HG03439 (cell line): ENCODE results near the gene RAD17.
"Not testable (repeated sequence)": the region's sequence is repeated elsewhere in the genome, so short reads cannot be mapped to it uniquely, and the experiment has no call there.

ENCODE experiments used
- ATAC-seq: cut with Tn5 transposase; IDR thresholded peaks from one replicate; pipeline ENCODE4 v1.9.1; 2021; ENCODE audit warnings: mild to moderate bottlenecking, moderate library complexity; ENCODE audit not compliant: unreplicated experiment

The RAD17 gene

GRCh38 chr5:69369340-69370121, at the start of gene RAD17, which contains the start of the genes AK6 and TAF9:
RAD17 (plus strand) TSS chr5:69369818; CDS start chr5:69372209, 2,391 bp downstream.
AK6 (minus strand) TSS chr5:69369520; CDS start chr5:69369490, 30 bp downstream.
TAF9 (minus strand) TSS chr5:69369520; CDS start chr5:69365737, 3,783 bp downstream.
- ATAC-seq, result peak; percentile 91

- no peak for ATAC-seq
Observed at GRCh38 chr5:69326365-69326764, 43.3 kb upstream of the RAD17 start.

GRCh38 chr5:69329905-69330489, 39.6 kb upstream of the RAD17 start:
- ATAC-seq, result no peak

GRCh38 chr5:69331528-69332445, 37.8 kb upstream of the RAD17 start:
- no peak for ATAC-seq

- ATAC-seq, result not testable (repeated sequence)
Observed at GRCh38 chr5:69333668-69334315, 35.8 kb upstream of the RAD17 start.

- ATAC-seq, result peak; percentile 42
Observed at GRCh38 chr5:69334793-69335268, 34.8 kb upstream of the RAD17 start.

- no peak for ATAC-seq
Observed at GRCh38 chr5:69335341-69335935, 34.2 kb upstream of the RAD17 start.

GRCh38 chr5:69341520-69342161, 28.0 kb upstream of the RAD17 start:
- no peak for ATAC-seq

GRCh38 chr5:69343083-69343482, 26.5 kb upstream of the RAD17 start:
- no peak for ATAC-seq

GRCh38 chr5:69350664-69351063, 19.0 kb upstream of the RAD17 start:
- ATAC-seq, result no peak

GRCh38 chr5:69359699-69360098, 9.9 kb upstream of the RAD17 start:
- no peak for ATAC-seq

GRCh38 chr5:69360442-69360841, 9.2 kb upstream of the RAD17 start:
- ATAC-seq, result no peak

GRCh38 chr5:69364414-69364813, 5.2 kb upstream of the RAD17 start:
- ATAC-seq, result no peak

- ATAC-seq, result no peak
Observed at GRCh38 chr5:69364850-69365249, 4.8 kb upstream of the RAD17 start.

GRCh38 chr5:69367697-69368279, 1.8 kb upstream of the RAD17 start:
- no peak for ATAC-seq

- peak; percentile 1 for ATAC-seq
Observed at GRCh38 chr5:69368458-69369339, 919 bp upstream of the RAD17 start.

GRCh38 chr5:69370335-69370734, 717 bp downstream of the RAD17 start:
- ATAC-seq, result not testable (repeated sequence)

GRCh38 chr5:69372394-69372793, 2.8 kb downstream of the RAD17 start:
- no peak for ATAC-seq
